Stimulated activated naive CD4-positive, alpha-beta T cell treated with Interleukin-2 at 50 U/mL for 16 hours (primary cell): ENCODE measurements around the gene ZAP70.

Source experiments
- DNase-seq: peaks from one replicate; lab custom pipeline; 2025; lab: John Stamatoyannopoulos, UW

Gene ZAP70

DNA sequence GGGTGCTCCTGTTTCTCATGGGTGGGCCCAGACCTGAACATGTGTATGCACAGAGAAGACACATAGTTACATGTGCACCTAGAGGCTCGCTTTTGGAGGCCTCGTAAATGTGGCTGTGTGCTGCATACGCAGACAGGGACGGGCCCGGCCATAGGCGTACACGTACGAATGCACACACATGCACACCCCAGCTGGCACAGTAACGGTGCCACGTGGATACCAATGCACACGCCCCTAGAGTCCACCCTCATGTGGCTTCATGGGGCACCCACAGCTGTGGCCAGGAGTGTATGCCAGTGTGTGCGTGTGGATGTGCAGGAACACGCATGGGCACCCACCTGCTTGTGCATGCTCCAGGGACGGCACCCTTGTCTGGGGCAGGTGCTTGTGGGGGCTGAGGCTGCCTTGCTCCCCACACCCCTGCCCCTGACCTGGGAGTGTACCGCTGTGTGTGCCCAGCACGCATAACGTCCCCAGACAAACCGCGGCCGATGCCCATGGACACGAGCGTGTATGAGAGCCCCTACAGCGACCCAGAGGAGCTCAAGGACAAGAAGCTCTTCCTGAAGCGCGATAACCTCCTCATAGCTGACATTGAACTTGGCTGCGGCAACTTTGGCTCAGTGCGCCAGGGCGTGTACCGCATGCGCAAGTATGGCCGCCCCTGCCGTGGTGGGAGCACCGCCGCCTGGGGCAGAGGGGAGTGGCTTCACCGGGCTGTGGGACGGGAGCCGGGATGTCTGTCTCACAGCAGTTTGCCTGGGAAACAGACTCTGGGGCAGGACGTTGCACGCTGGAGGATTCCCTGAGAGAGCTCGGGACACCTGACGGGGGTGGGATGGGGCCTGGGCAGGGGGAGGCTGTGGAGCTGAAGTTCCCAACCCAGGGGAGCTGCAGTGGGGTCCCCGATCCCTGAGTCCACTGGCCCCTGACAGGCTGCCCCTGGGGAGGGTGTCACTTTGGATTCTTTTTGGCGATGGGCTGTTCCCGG is 21.0 kb downstream of the ZAP70 start:
- no peak for DNase-seq

DNA sequence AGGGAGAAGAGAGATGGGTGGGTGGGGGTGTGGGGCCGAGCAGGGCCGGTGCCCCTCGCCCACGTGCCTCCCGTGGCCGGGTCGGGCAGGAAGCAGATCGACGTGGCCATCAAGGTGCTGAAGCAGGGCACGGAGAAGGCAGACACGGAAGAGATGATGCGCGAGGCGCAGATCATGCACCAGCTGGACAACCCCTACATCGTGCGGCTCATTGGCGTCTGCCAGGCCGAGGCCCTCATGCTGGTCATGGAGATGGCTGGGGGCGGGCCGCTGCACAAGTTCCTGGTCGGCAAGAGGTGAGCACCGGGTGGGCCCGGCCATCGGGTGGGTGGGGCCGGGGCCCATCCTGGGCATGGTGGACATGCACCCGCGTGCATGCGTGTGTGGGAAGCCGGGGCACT is 21.8 kb downstream of the ZAP70 start:
- DNase-seq: no peak

DNA sequence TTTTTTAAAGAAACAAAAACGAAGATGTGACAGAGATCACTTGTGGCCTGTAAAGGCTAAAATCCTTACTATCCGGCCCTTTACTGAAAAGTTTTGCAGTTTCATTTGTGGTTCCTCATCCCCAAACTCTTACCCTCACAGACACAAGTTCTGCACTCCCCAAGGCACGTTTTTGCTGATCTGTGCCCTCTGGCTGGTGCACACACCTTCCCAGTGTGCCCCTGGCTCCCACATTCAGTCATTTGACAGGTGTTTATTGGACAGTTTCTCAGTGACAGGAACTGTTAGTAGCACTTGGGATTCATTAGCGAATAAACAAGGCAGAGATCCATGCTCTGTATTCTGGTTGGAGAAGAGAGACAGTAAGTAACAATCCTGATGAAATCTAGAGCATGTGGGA is 22.8 kb downstream of the ZAP70 start:
- no peak for DNase-seq

GRCh38 chr2:97736608-97737330 is 23.4 kb downstream of the ZAP70 start:
- DNase-seq: no peak

- DNase-seq: no peak
Measured at GRCh38 chr2:97737421-97738178, 24.2 kb downstream of the ZAP70 start.

- no peak for DNase-seq
Measured at GRCh38 chr2:97738179-97739019, 25.0 kb downstream of the ZAP70 start.

DNA sequence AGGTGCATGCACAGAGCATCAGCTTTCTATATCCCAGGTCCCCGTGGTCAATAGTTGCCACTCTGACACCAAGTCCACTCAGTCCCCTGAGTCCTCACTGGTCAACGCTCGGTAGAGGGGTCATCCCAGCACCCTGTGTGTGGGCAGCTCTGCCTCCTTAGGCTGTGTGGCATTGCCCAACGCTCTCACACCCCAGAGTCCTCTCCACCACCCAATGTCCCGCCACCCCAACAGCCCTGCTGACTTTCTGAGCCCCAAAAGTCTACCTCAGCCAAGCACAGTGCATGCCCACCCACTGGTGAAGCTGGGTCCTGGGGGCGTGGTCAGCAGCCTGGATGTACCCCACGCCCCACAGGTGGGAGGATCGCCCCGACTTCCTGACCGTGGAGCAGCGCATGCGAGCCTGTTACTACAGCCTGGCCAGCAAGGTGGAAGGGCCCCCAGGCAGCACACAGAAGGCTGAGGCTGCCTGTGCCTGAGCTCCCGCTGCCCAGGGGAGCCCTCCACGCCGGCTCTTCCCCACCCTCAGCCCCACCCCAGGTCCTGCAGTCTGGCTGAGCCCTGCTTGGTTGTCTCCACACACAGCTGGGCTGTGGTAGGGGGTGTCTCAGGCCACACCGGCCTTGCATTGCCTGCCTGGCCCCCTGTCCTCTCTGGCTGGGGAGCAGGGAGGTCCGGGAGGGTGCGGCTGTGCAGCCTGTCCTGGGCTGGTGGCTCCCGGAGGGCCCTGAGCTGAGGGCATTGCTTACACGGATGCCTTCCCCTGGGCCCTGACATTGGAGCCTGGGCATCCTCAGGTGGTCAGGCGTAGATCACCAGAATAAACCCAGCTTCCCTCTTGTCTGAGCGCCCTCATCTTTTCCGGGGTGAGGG is 25.9 kb downstream of the ZAP70 start:
- DNase-seq: no peak

DNA sequence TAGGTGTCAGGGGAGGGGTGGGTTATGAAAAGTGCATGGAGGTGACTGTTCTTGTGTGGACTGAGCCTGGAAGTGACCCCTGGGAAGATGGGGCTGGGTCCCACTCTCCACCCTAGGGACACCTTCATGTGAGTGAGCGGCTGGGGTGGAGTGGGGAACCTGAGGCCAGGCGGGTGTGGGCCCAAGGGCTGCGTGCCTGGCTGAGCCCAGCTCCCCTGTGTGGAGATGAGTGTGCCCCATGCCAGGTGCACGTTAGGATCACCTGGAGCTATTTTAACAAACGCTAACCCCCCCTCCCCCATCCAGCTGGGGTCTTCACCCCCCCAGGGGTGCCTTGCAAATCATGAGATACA is 26.5 kb downstream of the ZAP70 start:
- DNase-seq: no peak

- DNase-seq: peak; percentile 12
Measured at GRCh38 chr2:97740590-97741182, 27.3 kb downstream of the ZAP70 start.

DNA sequence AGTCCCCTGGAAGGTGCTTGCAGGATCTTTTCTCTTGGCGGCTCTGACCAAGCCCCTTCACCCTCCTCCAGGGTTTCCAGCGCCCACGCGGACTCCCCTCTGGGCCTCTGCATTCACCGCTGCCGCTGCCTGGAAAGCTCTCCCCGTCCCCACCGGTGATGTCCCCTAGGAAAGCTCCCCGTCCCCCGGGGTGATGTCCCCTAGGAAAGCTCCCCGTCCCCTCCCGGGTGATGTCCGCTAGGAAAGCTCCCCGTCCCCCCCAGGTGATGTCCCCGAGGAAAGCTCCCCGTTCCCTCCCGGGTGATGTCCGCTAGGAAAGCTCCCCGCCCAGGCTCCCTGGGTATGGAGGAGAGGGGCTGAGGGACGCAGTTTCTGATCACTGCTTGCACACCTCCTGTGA is 27.9 kb downstream of the ZAP70 start:
- no peak for DNase-seq

DNA sequence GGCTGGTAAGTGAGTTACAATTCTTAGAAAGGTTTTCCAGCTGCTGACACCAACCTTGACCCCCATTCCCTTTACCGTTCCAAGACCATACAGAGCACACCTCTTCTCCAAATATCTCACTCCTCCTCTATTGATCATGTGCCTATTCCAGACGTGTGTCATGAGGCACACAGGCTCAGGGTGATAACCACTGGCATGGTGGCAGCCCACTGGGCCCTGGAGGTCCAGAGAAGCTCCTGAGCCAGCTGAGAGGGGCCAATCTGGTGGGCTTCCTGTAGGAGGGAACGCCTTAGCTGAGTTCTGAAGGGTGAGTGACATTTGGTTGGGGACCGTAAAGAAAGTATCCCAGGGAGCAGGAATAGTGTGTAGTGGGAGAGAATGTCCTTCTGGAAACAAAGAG is 28.3 kb downstream of the ZAP70 start:
- DNase-seq: no peak

GRCh38 chr2:97742381-97742847 is 29.0 kb downstream of the ZAP70 start:
- DNase-seq: peak; percentile 16

DNA sequence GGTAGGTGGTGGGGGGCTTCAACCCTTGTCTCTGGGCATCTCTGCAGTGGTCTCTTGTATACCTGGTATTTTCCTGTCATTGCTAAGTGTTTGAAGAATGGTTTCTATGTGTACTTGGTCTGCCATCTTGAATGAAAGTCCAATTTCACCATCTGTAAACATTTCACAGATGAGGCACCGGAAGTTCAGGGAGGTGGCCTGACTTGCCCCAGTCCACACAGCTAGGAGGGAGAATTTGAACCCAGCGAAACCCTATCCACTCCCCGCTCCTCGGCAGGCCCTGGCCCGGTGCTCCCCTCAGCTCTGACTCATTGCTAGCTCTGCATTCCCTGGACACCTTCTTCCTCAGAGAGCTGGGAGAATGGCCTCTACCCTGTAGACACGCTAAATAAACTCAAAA is 30.5 kb downstream of the ZAP70 start:
- no peak for DNase-seq

DNA sequence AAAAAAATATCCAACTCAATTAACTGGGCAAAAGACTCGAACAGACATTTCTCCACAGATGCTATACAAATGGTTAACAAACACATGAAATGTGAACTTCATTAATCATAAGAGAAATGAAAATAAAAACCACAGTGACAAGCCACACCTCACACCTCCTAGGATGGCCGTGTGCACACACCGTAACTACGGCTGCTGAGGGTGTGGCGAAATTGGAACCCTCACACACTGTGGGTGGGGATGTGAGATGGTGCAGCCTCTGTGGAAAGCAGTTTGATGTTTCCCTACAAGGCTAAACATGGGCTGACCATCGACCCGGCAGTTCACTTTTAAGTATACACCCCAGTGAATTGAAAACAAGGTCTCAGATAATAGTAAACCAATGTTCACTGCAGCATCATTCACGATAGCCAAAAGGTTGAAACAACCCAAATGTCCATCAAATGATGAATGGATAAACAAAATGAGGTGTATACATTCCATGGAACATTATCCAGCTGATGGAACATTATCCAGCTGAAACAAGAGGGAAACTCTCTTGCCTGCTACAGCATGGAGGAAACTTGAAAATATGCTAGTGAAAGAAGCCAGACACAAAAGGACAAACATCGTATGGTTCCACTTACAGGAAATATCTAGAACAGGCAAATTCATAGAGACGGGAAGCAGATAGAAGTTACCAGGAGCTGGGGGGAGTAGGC is 32.2 kb downstream of the ZAP70 start:
- peak; percentile 63 for DNase-seq

GRCh38 chr2:97747285-97747684 is 33.9 kb downstream of the ZAP70 start:
- no peak for DNase-seq

DNA sequence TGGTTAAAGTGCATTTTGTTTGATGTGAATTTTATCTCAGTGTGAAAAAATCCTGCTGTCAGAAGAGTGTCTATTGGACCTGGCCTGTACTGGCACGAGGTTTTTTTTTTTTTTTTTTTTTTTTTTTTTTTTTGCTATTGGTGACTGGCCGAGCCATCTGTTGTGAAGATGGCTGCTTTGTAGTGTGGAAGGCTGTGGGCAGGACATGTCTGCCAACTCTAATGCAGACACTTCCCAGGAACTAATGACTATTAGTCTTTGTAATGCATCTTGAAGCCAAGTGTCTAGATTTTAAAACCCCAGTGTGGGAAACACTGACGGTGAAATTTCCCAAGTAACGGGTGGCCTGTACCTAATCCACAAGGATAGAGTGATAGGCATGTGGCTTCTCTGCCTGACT is 34.3 kb downstream of the ZAP70 start:
- DNase-seq: no peak

DNA sequence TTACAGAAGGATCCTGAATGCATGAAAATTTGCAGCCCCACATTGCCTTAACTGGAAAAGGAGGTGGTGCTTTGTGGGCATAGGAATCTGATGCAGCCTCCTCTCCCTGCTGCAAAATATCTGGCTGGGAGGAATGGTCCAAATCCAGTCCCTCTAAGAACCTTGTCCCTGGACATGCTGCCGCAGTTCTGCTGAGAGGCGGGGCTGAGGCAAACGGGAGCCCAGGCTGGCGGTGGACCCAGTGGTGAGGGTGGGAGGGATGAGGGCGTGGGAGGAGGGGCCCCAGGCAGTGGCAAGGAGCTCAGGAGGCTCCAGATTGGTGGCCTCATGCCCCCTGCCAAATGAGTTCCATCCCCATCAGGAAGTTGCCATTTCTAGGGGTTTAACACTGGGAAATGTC is 36.2 kb downstream of the ZAP70 start:
- no peak for DNase-seq

DNA sequence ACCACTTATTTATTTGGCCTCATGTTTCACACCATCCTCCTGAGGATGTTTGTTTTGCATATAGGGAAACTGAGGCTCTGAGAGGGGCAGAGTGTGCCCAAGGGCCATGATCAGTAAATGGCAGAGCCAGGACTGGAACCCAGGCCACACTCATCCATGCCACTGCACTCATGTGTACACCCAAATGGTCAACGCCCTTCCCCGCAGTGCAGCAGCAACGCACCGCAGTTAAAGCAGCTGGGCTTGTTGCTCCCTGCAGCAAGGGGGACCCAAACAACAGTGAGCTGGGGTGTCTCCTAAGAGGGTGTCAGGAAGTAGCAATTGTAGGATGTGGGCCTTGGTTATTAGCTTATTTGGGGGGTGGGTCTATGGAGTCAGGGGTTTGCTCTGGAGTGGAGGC is 36.6 kb downstream of the ZAP70 start:
- DNase-seq: no peak

DNA sequence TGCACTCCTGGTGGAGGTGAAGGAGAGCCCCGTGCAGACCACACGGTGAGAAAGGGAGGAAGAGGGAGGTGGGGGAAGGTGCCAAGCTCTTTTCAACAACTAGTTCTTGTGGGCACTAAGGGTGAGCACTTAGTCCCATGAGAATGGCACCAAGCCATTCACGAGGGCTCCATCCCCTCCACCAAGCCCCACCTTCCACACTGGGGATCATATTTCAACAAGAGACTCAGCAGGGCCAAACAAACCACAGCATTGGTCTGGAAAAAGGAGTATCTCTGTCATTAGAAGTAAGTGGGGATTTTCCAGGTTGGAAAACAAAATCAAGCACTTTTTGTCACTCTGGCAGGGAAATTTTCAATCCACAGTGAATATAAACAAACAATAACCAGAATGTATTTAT is 38.4 kb downstream of the ZAP70 start:
- no peak for DNase-seq
